A673 (cell line): ENCODE measurements around the gene SRRM2.

ENCODE experiments used
- EZH2 ChIP-seq: fragments of 200-600 bp; sonication (generic); IDR thresholded peaks from 2 replicates; pipeline ENCODE4 v1.6.1; 2017; ENCODE audit warnings: borderline replicate concordance, low read depth, mild to moderate bottlenecking, mixed read lengths, antibody characterized with exemption, low read length; ENCODE audit not compliant: poor library complexity, severe bottlenecking
- TF ChIP-seq, protein P1 (sequence below): fragments of 300-800, 200-600 bp; sonication (generic); conservative IDR thresholded peaks from 2 replicates; pipeline ENCODE4 v1.5.1; 2017; ENCODE audit warnings: low read depth, mild to moderate bottlenecking, antibody characterized with exemption, low read length, moderate library complexity, mixed read lengths

GRCh38 chr16:2799859-2800226, 47.4 kb downstream of the SRRM2 start:
- TF ChIP-seq, protein P1, sequence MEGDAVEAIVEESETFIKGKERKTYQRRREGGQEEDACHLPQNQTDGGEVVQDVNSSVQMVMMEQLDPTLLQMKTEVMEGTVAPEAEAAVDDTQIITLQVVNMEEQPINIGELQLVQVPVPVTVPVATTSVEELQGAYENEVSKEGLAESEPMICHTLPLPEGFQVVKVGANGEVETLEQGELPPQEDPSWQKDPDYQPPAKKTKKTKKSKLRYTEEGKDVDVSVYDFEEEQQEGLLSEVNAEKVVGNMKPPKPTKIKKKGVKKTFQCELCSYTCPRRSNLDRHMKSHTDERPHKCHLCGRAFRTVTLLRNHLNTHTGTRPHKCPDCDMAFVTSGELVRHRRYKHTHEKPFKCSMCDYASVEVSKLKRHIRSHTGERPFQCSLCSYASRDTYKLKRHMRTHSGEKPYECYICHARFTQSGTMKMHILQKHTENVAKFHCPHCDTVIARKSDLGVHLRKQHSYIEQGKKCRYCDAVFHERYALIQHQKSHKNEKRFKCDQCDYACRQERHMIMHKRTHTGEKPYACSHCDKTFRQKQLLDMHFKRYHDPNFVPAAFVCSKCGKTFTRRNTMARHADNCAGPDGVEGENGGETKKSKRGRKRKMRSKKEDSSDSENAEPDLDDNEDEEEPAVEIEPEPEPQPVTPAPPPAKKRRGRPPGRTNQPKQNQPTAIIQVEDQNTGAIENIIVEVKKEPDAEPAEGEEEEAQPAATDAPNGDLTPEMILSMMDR, result no peak
- no peak for TF ChIP-seq EZH2
